CD14-positive monocyte (primary cell): ENCODE results near the gene RAN. TPM values are rescaled to one million over a fixed set of nuclear protein-coding genes. Genes with fewer than 3 reads are reported as not detected.
A peak's percentile ranks its signal among the peaks of the same experiment; 100 is the strongest.

ENCODE experiments used
- DNase-seq, 3 donors: peaks; one replicate each; pipeline ENCODE4 v3.0.0-alpha.2; 2011 to 2022
- H2AFZ ChIP-seq: 2 replicates; pipeline ENCODE4 v1.6.0; 2012; ENCODE audit warnings: mild to moderate bottlenecking, low read depth, low read length, inconsistent platforms; ENCODE audit not compliant: insufficient read depth, poor library complexity, severe bottlenecking
- H3K27ac ChIP-seq, 2 donors: 1 replicate in 1 of 2; 2 replicates in 1 of 2; pipeline ENCODE4 v1.5.1; 2012 to 2013; ENCODE audit warnings: low read length in 2 of 2, control low read depth in 1 of 2, inconsistent platforms in 1 of 2, low read depth in 1 of 2, mild to moderate bottlenecking in 1 of 2
- H3K27me3 ChIP-seq, 2 donors: one replicate each; pipeline versions ENCODE4 v1.6.0 to v1.6.1; 2011 to 2013; ENCODE audit warnings: low read length in 2 of 2; ENCODE audit not compliant: control insufficient read depth in 2 of 2, insufficient read depth in 2 of 2
- H3K36me3 ChIP-seq, 2 donors: replicated peaks in 1 of 2; 1 replicate in 1 of 2; 2 replicates in 1 of 2; pipeline versions ENCODE4 v1.5.1 to v1.6.1; 2012 to 2013; ENCODE audit warnings: low read length in 2 of 2, control low read depth in 1 of 2, inconsistent platforms in 1 of 2, mild to moderate bottlenecking in 1 of 2; ENCODE audit not compliant: insufficient read depth in 2 of 2, control insufficient read depth in 1 of 2
- H3K4me1 ChIP-seq, 2 donors: 1 replicate in 1 of 2; 2 replicates in 1 of 2; pipeline versions ENCODE4 v1.5.1 to v1.6.1; 2012 to 2013; ENCODE audit warnings: low read length in 2 of 2, control low read depth in 1 of 2, inconsistent platforms in 1 of 2, mild to moderate bottlenecking in 1 of 2, moderate library complexity in 1 of 2; ENCODE audit not compliant: insufficient read depth in 2 of 2, control insufficient read depth in 1 of 2
- H3K4me2 ChIP-seq: replicated peaks from 2 replicates; pipeline ENCODE3; 2012; ENCODE audit warnings: low read length, moderate library complexity, mild to moderate bottlenecking; ENCODE audit not compliant: poor library complexity, severe bottlenecking; ENCODE audit errors: extremely low read depth
- H3K4me3 ChIP-seq, 3 experiments: fragments of 200-600 bp in 1 of 3; sonication (generic) in 1 of 3; replicated peaks in 1 of 3; 1 replicate in 2 of 3; 2 replicates in 1 of 3; pipeline ENCODE4 v1.5.1; 2011 to 2013; ENCODE audit warnings: low read length in 3 of 3, mild to moderate bottlenecking in 3 of 3, control low read depth in 2 of 3, low read depth in 2 of 3, inconsistent platforms in 1 of 3, moderate library complexity in 1 of 3
- H3K79me2 ChIP-seq: 2 replicates; pipeline ENCODE4 v1.6.0; 2012; ENCODE audit warnings: mild to moderate bottlenecking, control low read depth, inconsistent platforms, low read length, moderate library complexity; ENCODE audit not compliant: insufficient read depth
- H3K9ac ChIP-seq: 2 replicates; pipeline ENCODE4 v1.6.0; 2017; ENCODE audit warnings: low read length, mild to moderate bottlenecking; ENCODE audit not compliant: insufficient read depth, poor library complexity, severe bottlenecking
- H3K9me3 ChIP-seq, 2 donors: replicated peaks in 1 of 2; 1 replicate in 1 of 2; 2 replicates in 1 of 2; pipeline versions ENCODE4 v1.5.1 to v1.6.1; 2012 to 2013; ENCODE audit warnings: low read length in 2 of 2, control low read depth in 1 of 2; ENCODE audit not compliant: control insufficient read depth in 1 of 2, insufficient read depth in 1 of 2
- H4K20me1 ChIP-seq: 2 replicates; pipeline ENCODE4 v1.6.0; 2012; ENCODE audit warnings: mild to moderate bottlenecking, low read length, control low read depth, moderate library complexity; ENCODE audit not compliant: insufficient read depth
- H3K27ac Mint-ChIP-seq, 7 donors: one replicate each; pipeline ENCODE4 v1.8.0; 2020; ENCODE audit warnings: mild to moderate bottlenecking in 7 of 7, mixed read lengths in 7 of 7, moderate library complexity in 6 of 7, inconsistent platforms in 2 of 7
- H3K27me3 Mint-ChIP-seq, 3 donors: one replicate each; pipeline ENCODE4 v1.8.0; 2021 to 2022; ENCODE audit warnings: low read depth in 3 of 3, mild to moderate bottlenecking in 3 of 3, mixed read lengths in 3 of 3, moderate library complexity in 3 of 3, inconsistent platforms in 1 of 3
- H3K36me3 Mint-ChIP-seq, 2 donors: one replicate each; pipeline ENCODE4 v1.8.0; 2020; ENCODE audit warnings: mixed read lengths in 2 of 2, inconsistent platforms in 1 of 2, mild to moderate bottlenecking in 1 of 2
- H3K4me1 Mint-ChIP-seq: one replicate; pipeline ENCODE4 v1.8.0; 2020; ENCODE audit warnings: mild to moderate bottlenecking, mixed read lengths
- H3K4me3 Mint-ChIP-seq, 2 donors: one replicate each; pipeline ENCODE4 v1.8.0; 2020; ENCODE audit warnings: mild to moderate bottlenecking in 2 of 2, mixed read lengths in 2 of 2, moderate library complexity in 1 of 2
- H3K9me3 Mint-ChIP-seq, 7 donors: one replicate each; pipeline ENCODE4 v1.8.0; 2020 to 2022; ENCODE audit warnings: mixed read lengths in 7 of 7, mild to moderate bottlenecking in 6 of 7, moderate library complexity in 6 of 7, inconsistent platforms in 2 of 7
- CTCF ChIP-seq: fragments of 200-600 bp; IDR thresholded peaks from one replicate; pipeline ENCODE4 v1.8.0; 2022; ENCODE audit warnings: antibody characterized with exemption, mild to moderate bottlenecking
- WGBS: methylation state at CpG from one replicate; pipeline ENCODE4 v1.1.5; 2013; ENCODE audit warnings: missing lambda C conversion rate; ENCODE audit not compliant: insufficient coverage; 5-methylcytosine and 5-hydroxymethylcytosine counted together
- intact Hi-C, 2 donors: fragments of 100-400 bp; cut with micrococcal nuclease; formaldehyde crosslinking; loops; one replicate each; pipeline versions ENCODE4 v1.15.0 to v1.15.1; 2023
- polyA plus RNA-seq, 3 donors: library from polyadenylated mRNA; depleted of rRNA in 1 of 3; unstranded in 2 of 3; stranded (reverse) in 1 of 3; fragments of 300-500 nt in 2 of 3; fragments of >200 nt in 1 of 3; fragmentation: Illumina TruSeq in 2 of 3; gene quantifications; 1 replicate in 2 of 3; 2 replicates in 1 of 3; pipeline ENCODE4 v1.2.3, GENCODE V29; 2012 to 2021

Gene RAN
- polyA plus RNA-seq, 3 donors, result 197 to 443 (median 366) TPM

GRCh38 chr12:130872179-130873096 lies 572 bp downstream of the RAN start:
- Histone ChIP-seq H3K36me3 (peaks cover 38 to 45% of the 10 kb centered on the region in 2 donors), H2AFZ (peak overlapping the region; percentile 76), H3K27ac (peak overlapping the region in 1 of 2 donors; percentile 69), H3K4me1 (peaks cover 17 to 30% of the 10 kb centered on the region in 2 donors), H3K4me2 (peak overlapping the region; percentile 87), H3K9ac (peak overlapping the region; percentile 81), H3K4me3 (peak overlapping the region; percentile 51 to 97 (median 81)), H3K9me3 (no peaks in the 10 kb centered on the region), H3K79me2 (peaks cover 29% of the 10 kb centered on the region), H4K20me1 (peaks cover 29% of the 10 kb centered on the region), H3K27me3 (no peaks in the 10 kb centered on the region)
- peaks cover 27% of the 10 kb centered on the region for H3K4me1 Mint-ChIP-seq
- peak overlapping the region; percentile 76 to 92 for H3K4me3 Mint-ChIP-seq
- peaks cover 0 to 3% (median 0%) of the 10 kb centered on the region in 7 donors for H3K9me3 Mint-ChIP-seq
- WGBS, result under 1% methylated on average over 70 of the region's 79 CpGs
- peaks cover 42 to 45% of the 10 kb centered on the region in 2 donors for H3K36me3 Mint-ChIP-seq
- intact Hi-C loops, result loop anchor here (5.0 to 10.0 kb wide), 2 partner anchors 35 to 1622 kb away; partner anchors contain the start of genes FBRSL1 (in 1 of the 2) and STX2 (in 1 of the 2)
- DNase-seq, result peak in 2 of 3 donors; percentile 20 to 46
- H3K27ac Mint-ChIP-seq, result peak overlapping the region; percentile 50 to 88 (median 75)
- H3K27me3 Mint-ChIP-seq, result peaks cover 0 to 1% (median 0%) of the 10 kb centered on the region in 3 donors
- TF ChIP-seq CTCF, result no peak

DNA sequence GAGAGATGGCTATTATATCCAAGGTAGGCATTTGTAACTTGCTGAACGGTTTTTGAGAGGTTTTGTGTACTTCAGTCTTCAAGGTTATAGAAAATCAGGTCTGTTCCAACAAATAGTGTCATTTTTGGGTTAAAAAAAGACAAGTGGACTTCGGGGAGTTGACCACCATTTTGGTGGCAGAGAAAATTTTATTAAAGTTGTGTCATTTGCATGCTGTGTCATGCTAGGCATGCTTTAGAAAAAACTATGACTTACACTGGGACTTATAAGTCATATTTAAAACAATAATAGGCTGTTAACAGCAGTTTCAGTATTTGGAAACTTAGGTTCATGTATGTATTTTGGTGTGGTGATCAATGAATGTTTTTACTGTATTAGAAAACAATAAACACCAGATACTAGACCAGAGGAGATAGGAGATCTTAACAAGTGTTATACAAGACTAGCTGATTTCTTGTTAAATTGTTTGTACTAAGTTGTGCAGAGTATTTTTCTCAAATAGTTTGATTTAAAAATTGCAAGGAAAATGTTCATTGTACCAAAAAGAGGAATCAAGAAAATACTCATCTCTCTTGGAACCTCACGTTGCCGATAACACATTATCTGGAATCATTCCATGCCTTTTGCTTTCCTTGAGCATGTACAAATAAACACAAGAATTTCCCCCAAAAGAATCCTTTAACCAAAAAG lies 1.4 kb downstream of the RAN start:
- H3K9ac ChIP-seq, result peak overlapping the region; percentile 81
- H3K4me1 ChIP-seq, result peaks cover 17 to 30% of the 10 kb centered on the region in 2 donors
- intact Hi-C loops, result loop anchor here (5.0 to 10.0 kb wide), 2 partner anchors 36 to 1622 kb away; partner anchors contain the start of genes FBRSL1 (in 1 of the 2) and STX2 (in 1 of the 2)
- peaks cover 32% of the 10 kb centered on the region for H4K20me1 ChIP-seq
- peak overlapping the region in 1 of 2 donors; percentile 69 for H3K27ac ChIP-seq
- 29% methylated on average over 2 of the region's 4 CpGs for WGBS
- no peaks in the 10 kb centered on the region for H3K9me3 ChIP-seq
- Mint-ChIP-seq H3K27ac (peak overlapping the region in 6 of 7 donors; percentile 50 to 88 (median 79)), H3K27me3 (peaks cover 0 to 1% (median 0%) of the 10 kb centered on the region in 3 donors), H3K36me3 (peaks cover 44 to 48% of the 10 kb centered on the region in 2 donors), H3K9me3 (peaks cover 0 to 3% (median 0%) of the 10 kb centered on the region in 7 donors), H3K4me3 (peak overlapping the region; percentile 76 to 92), H3K4me1 (peaks cover 27% of the 10 kb centered on the region)
- peak overlapping the region; percentile 87 for H3K4me2 ChIP-seq
- DNase-seq, result no peak
- H3K36me3 ChIP-seq, result peaks cover 38 to 47% of the 10 kb centered on the region in 2 donors
- no peak for TF ChIP-seq CTCF
- H2AFZ ChIP-seq, result no peak overlapping the region
- no peaks in the 10 kb centered on the region for H3K27me3 ChIP-seq
- H3K79me2 ChIP-seq, result peaks cover 29% of the 10 kb centered on the region
- peak overlapping the region in 2 of 3 experiments; percentile 81 to 97 for H3K4me3 ChIP-seq
